HepG2 (cell line): ENCODE measurements around the gene CD300A. TPM values are rescaled to one million over a fixed set of nuclear protein-coding genes. Genes with fewer than 3 reads are reported as not detected.

Experiments
- DMAP1 ChIP-seq: IDR thresholded peaks from 2 replicates; pipeline ENCODE4 v1.6.1; 2016
- E2F2 ChIP-seq: sonication (generic); formaldehyde crosslinking; IDR thresholded peaks from 2 replicates; pipeline ENCODE4 v1.4.0; 2020; ENCODE audit warnings: missing genetic modification reagents, borderline replicate concordance
- ETS1 ChIP-seq: sonication (generic); formaldehyde crosslinking; IDR thresholded peaks from 2 replicates; pipeline ENCODE4 v1.4.0; 2020; ENCODE audit warnings: missing genetic modification reagents
- GABPA ChIP-seq, 2 experiments: IDR thresholded peaks; 2 replicates each; pipeline ENCODE4 v1.6.1; 2011 to 2016; ENCODE audit warnings: low read depth in 2 of 2, low read length in 1 of 2, missing biosample characterization in 1 of 2, missing genetic modification characterization in 1 of 2
- GLMP ChIP-seq: sonication (generic); formaldehyde crosslinking; IDR thresholded peaks from 2 replicates; pipeline ENCODE4 v1.9.0; 2021; ENCODE audit warnings: missing genetic modification reagents, mild to moderate bottlenecking, borderline replicate concordance
- GTF2F1 ChIP-seq: fragments of 150-350 bp; IDR thresholded peaks from 2 replicates; pipeline ENCODE4 v1.6.1; 2014; ENCODE audit warnings: low read length
- HMG20A ChIP-seq: IDR thresholded peaks from 2 replicates; pipeline ENCODE4 v1.6.1; 2016; ENCODE audit warnings: borderline replicate concordance
- KDM5B ChIP-seq: sonication (generic); formaldehyde crosslinking; IDR thresholded peaks from 2 replicates; pipeline ENCODE4 v1.4.0; 2020; ENCODE audit warnings: missing genetic modification reagents, mild to moderate bottlenecking, borderline replicate concordance
- MAX ChIP-seq: IDR thresholded peaks from 2 replicates; pipeline ENCODE4 v1.6.1; 2012; ENCODE audit warnings: inconsistent platforms
- MIER3 ChIP-seq: IDR thresholded peaks from 2 replicates; pipeline ENCODE4 v1.6.1; 2016; ENCODE audit warnings: missing compliant biosample characterization, borderline replicate concordance
- POGK ChIP-seq: sonication (generic); formaldehyde crosslinking; conservative IDR thresholded peaks from 2 replicates; pipeline ENCODE4 v1.8.0; 2022; ENCODE audit warnings: mild to moderate bottlenecking, moderate library complexity, missing genetic modification reagents
- PRPF4 ChIP-seq: fragments of 200-400 bp; formaldehyde crosslinking; IDR thresholded peaks from 2 replicates; pipeline ENCODE4 v1.6.1; 2016; ENCODE audit warnings: low read length, low read depth; ENCODE audit not compliant: poor library complexity, severe bottlenecking
- SATB2 ChIP-seq: sonication (generic); formaldehyde crosslinking; IDR thresholded peaks from 2 replicates; pipeline ENCODE4 v1.5.0; 2020; ENCODE audit warnings: missing genetic modification reagents
- SMARCE1 ChIP-seq: fragments of 450-650 bp; IDR thresholded peaks from 2 replicates; pipeline ENCODE4 v1.6.1; 2017; ENCODE audit warnings: borderline replicate concordance
- SNAPC2 ChIP-seq: sonication (generic); formaldehyde crosslinking; IDR thresholded peaks from 2 replicates; pipeline ENCODE4 v1.8.1; 2022; ENCODE audit warnings: mild to moderate bottlenecking, missing genetic modification reagents
- ZIK1 ChIP-seq: sonication (generic); formaldehyde crosslinking; IDR thresholded peaks from 2 replicates; pipeline ENCODE4 v1.5.0; 2020; ENCODE audit warnings: mild to moderate bottlenecking, low read depth, missing genetic modification reagents, borderline replicate concordance
- ZNF446 ChIP-seq: sonication (generic); formaldehyde crosslinking; IDR thresholded peaks from 2 replicates; pipeline ENCODE4 v1.5.0; 2020; ENCODE audit warnings: mild to moderate bottlenecking, missing genetic modification reagents
- ZNF501 ChIP-seq: sonication (generic); formaldehyde crosslinking; IDR thresholded peaks from 2 replicates; pipeline ENCODE4 v1.5.1; 2020; ENCODE audit warnings: mild to moderate bottlenecking, moderate library complexity, missing genetic modification reagents
- ZNF598 ChIP-seq: sonication (generic); formaldehyde crosslinking; IDR thresholded peaks from 2 replicates; pipeline ENCODE4 v1.5.1; 2020; ENCODE audit warnings: mild to moderate bottlenecking, missing genetic modification reagents, borderline replicate concordance
- ZNF670 ChIP-seq: sonication (generic); formaldehyde crosslinking; IDR thresholded peaks from 2 replicates; pipeline ENCODE4 v1.8.0; 2022; ENCODE audit warnings: mild to moderate bottlenecking, missing genetic modification reagents, borderline replicate concordance
- ZNF740 ChIP-seq: sonication (generic); formaldehyde crosslinking; IDR thresholded peaks from 2 replicates; pipeline ENCODE4 v1.4.0; 2020; ENCODE audit warnings: missing genetic modification reagents
- ZNF878 ChIP-seq: sonication (generic); formaldehyde crosslinking; IDR thresholded peaks from 2 replicates; pipeline ENCODE4 v1.8.1; 2023; ENCODE audit warnings: mild to moderate bottlenecking, missing genetic modification reagents, moderate library complexity
- polyA plus RNA-seq, 8 experiments: library from polyadenylated mRNA; depleted of rRNA in 3 of 8; stranded (reverse) in 7 of 8; unstranded in 1 of 8; fragments of >200 nt; fragmentation: Illumina TruSeq in 4 of 8; extraction: Trizol in 4 of 8; gene quantifications; 2 replicates each; pipeline versions ENCODE4 v1.2.1 to v1.2.3, GENCODE V29; 2011 to 2016; ENCODE audit warnings: low read depth in 4 of 8, missing spikeins in 1 of 8, mixed read lengths in 1 of 8; ENCODE audit not compliant: insufficient read depth in 1 of 8
- total RNA-seq, 5 experiments: library from RNA; depleted of rRNA; stranded (reverse); fragments of >200 nt; fragmentation: Illumina TruSeq; extraction: Trizol; gene quantifications; 2 replicates each; pipeline ENCODE4 v1.2.3, GENCODE V29; 2016; ENCODE audit warnings: low read depth in 1 of 5

Gene CD300A
- total and polyA plus RNA-seq, 2 of the 13 experiments (the other 11 are each of a cell fraction or from before 2014, with no cell fraction given): not detected

GRCh38 chr17:74442670-74443515 lies 23.5 kb upstream of the CD300A start (continued):
- peak; percentile 77 for TF ChIP-seq MAX
- TF ChIP-seq ZNF598 (CRISPR knock-in tag): peak; percentile 29
- peak; percentile 76; the same call in 1 of the 2 replicates for TF ChIP-seq SATB2 (CRISPR knock-in tag)
- peak; percentile 94 for TF ChIP-seq HMG20A
- no peak for TF ChIP-seq GABPA (IDR thresholded peaks at IDR 0.05; ENCODE audit: low read depth, low read length)
- peak; percentile 55 for TF ChIP-seq GABPA (CRISPR knock-in tag; IDR thresholded peaks at IDR 0.05; ENCODE audit: low read depth)
- no peak for TF ChIP-seq ETS1
- no peak for TF ChIP-seq ZIK1 (CRISPR knock-in tag)
- TF ChIP-seq POGK (CRISPR knock-in tag): peak; percentile 62; the same call in 1 of the 2 replicates
- no peak; the same call in 1 of the 2 replicates for TF ChIP-seq KDM5B
- TF ChIP-seq ZNF446: 0 out of 2 replicates have a peak, but pooled peaks have one; percentile 66
- peak; percentile 100 for TF ChIP-seq ZNF740 (CRISPR knock-in tag)
- peak; percentile 87; the same call in 1 of the 2 replicates for TF ChIP-seq GTF2F1
- no peak for TF ChIP-seq ZNF670 (CRISPR knock-in tag)
- TF ChIP-seq E2F2 (CRISPR knock-in tag): 0 out of 2 replicates have a peak, but pooled peaks have one; percentile 50
- TF ChIP-seq MIER3 (CRISPR knock-in tag): peak; percentile 99
- peak; percentile 78 for TF ChIP-seq SNAPC2
- TF ChIP-seq SMARCE1: no peak
- peak; percentile 87 for TF ChIP-seq ZNF878 (CRISPR knock-in tag)
- peak; percentile 54; the same call in 1 of the 2 replicates for TF ChIP-seq DMAP1 (CRISPR knock-in tag)
- no peak for TF ChIP-seq GLMP (CRISPR knock-in tag)
- no peak for TF ChIP-seq PRPF4
- TF ChIP-seq ZNF501 (CRISPR knock-in tag): peak; percentile 96
